Measurements from ENCODE around the gene KLHL22. TPM values are rescaled to one million over a fixed set of nuclear protein-coding genes. Genes with fewer than 3 reads are reported as not detected.

The KLHL22 gene
- total RNA-seq, 1 donor from 2014 or later: 14.3 TPM

- H3K4me1 ChIP-seq: no peaks in the 10 kb centered on the region
- H3K36me3 ChIP-seq: no peaks in the 10 kb centered on the region
- Mint-ChIP-seq H3K4me3 (no peak overlapping the region), H3K4me1 (no peaks in the 10 kb centered on the region), H3K27me3 (ENCODE audit: insufficient read depth, low read depth) (no peaks in the 10 kb centered on the region), H3K36me3 (peaks cover 37% of the 10 kb centered on the region), H3K9me3 (no peaks in the 10 kb centered on the region), H3K27ac (no peak overlapping the region)
- H3K27me3 ChIP-seq: no peaks in the 10 kb centered on the region
- no peak overlapping the region for H3K4me3 ChIP-seq
- no peak overlapping the region for H3K27ac ChIP-seq
- no peaks in the 10 kb centered on the region for H3K9me3 ChIP-seq (ENCODE audit: low read depth)
- H3F3A ChIP-seq (ENCODE audit: low read depth): no peaks in the 10 kb centered on the region
- H3K79me2 ChIP-seq (ENCODE audit: low read depth): no peaks in the 10 kb centered on the region
- H2AFZ ChIP-seq (replicated peaks): no peak overlapping the region
- H3K4me2 ChIP-seq: no peak overlapping the region
- peaks cover 2% of the 10 kb centered on the region for H4K20me1 ChIP-seq (ENCODE audit: low read depth)
- DNase-seq (ENCODE audit: low spot score): no peak
- no peak overlapping the region for H3K9ac ChIP-seq
- TF ChIP-seq EZH2phosphoT487 (IDR thresholded peaks at IDR 0.05) (no peak), EZH2 (IDR thresholded peaks at IDR 0.05) (no peak), CTCF (IDR thresholded peaks at IDR 0.05) (no peak)
Measured at GRCh38 chr22:20446383-20446970, 49.1 kb downstream of the KLHL22 start.

- peaks cover 3% of the 10 kb centered on the region for H3K4me1 Mint-ChIP-seq
- H3K9me3 Mint-ChIP-seq: no peaks in the 10 kb centered on the region
- no peaks in the 10 kb centered on the region for H3K36me3 ChIP-seq
Measured at GRCh38 chr22:20444325-20444724, 51.3 kb downstream of the KLHL22 start.

GRCh38 chr22:20442485-20443284 lies 52.9 kb downstream of the KLHL22 start:
- H3K36me3 Mint-ChIP-seq: peaks cover 23% of the 10 kb centered on the region
- H3K4me1 ChIP-seq: no peaks in the 10 kb centered on the region
- peaks cover 9% of the 10 kb centered on the region for H3F3A ChIP-seq (ENCODE audit: low read depth)
- H3K4me1 Mint-ChIP-seq: peaks cover 7% of the 10 kb centered on the region
- H3K4me3 ChIP-seq: no peak overlapping the region
- no peaks in the 10 kb centered on the region for H3K9me3 Mint-ChIP-seq
- no peak for DNase-seq (ENCODE audit: low spot score)
- H4K20me1 ChIP-seq (ENCODE audit: low read depth): peaks cover 26% of the 10 kb centered on the region
- no peak overlapping the region for H3K27ac ChIP-seq
- no peaks in the 10 kb centered on the region for H3K9me3 ChIP-seq (ENCODE audit: low read depth)
- H3K36me3 ChIP-seq: no peaks in the 10 kb centered on the region
- H3K27me3 ChIP-seq: peaks cover 28% of the 10 kb centered on the region
- H3K27ac Mint-ChIP-seq: no peak overlapping the region
- peaks cover 4% of the 10 kb centered on the region for H3K27me3 Mint-ChIP-seq (ENCODE audit: insufficient read depth, low read depth)
- no peak overlapping the region for H3K9ac ChIP-seq
- no peak for TF ChIP-seq CTCF (IDR thresholded peaks at IDR 0.05)
- no peak for TF ChIP-seq EZH2 (IDR thresholded peaks at IDR 0.05)
- TF ChIP-seq EZH2phosphoT487 (IDR thresholded peaks at IDR 0.05): no peak
- no peaks in the 10 kb centered on the region for H3K79me2 ChIP-seq (ENCODE audit: low read depth)
- H2AFZ ChIP-seq (replicated peaks): no peak overlapping the region
- H3K4me3 Mint-ChIP-seq: no peak overlapping the region
- H3K4me2 ChIP-seq: no peak overlapping the region

More at GRCh38 chr22:20444325-20444724, 51.3 kb downstream of the KLHL22 start:
- peaks cover 3% of the 10 kb centered on the region for H3K27me3 Mint-ChIP-seq (ENCODE audit: insufficient read depth, low read depth)
- H3K4me2 ChIP-seq: no peak overlapping the region
- H3K79me2 ChIP-seq (ENCODE audit: low read depth): no peaks in the 10 kb centered on the region
- no peak overlapping the region for H3K4me3 ChIP-seq
- no peak overlapping the region for H2AFZ ChIP-seq (replicated peaks)
- H3F3A ChIP-seq (ENCODE audit: low read depth): no peaks in the 10 kb centered on the region
- H3K4me1 ChIP-seq: no peaks in the 10 kb centered on the region
- H3K4me3 Mint-ChIP-seq: no peak overlapping the region
- DNase-seq (ENCODE audit: low spot score): no peak
- H3K27me3 ChIP-seq: peaks cover 12% of the 10 kb centered on the region
- H3K36me3 Mint-ChIP-seq: peaks cover 26% of the 10 kb centered on the region
- no peaks in the 10 kb centered on the region for H3K9me3 ChIP-seq (ENCODE audit: low read depth)
- H4K20me1 ChIP-seq (ENCODE audit: low read depth): peaks cover 13% of the 10 kb centered on the region
- TF ChIP-seq CTCF (IDR thresholded peaks at IDR 0.05) (no peak), EZH2phosphoT487 (IDR thresholded peaks at IDR 0.05) (no peak), EZH2 (IDR thresholded peaks at IDR 0.05) (no peak)
- H3K9ac ChIP-seq: no peak overlapping the region
- H3K27ac ChIP-seq: no peak overlapping the region
- no peak overlapping the region for H3K27ac Mint-ChIP-seq
